Caco-2 (cell line): Measurements from ENCODE around the gene CYB5D1. TPM values are rescaled to one million over a fixed set of nuclear protein-coding genes. Genes with fewer than 3 reads are reported as not detected.

ENCODE experiments used
- BruUV-seq: library from RNA; stranded (reverse); fragments of 400-500 nt; replicated peaks from 2 replicates; lab custom pipeline; 2021; lab: Mats Ljungman, UMichigan
- CTCF ChIA-PET: fragments of 300-600 bp; sonication (Branson Sonifier 250); formaldehyde crosslinking; loops from one replicate; lab custom pipeline; 2022; ENCODE audit warnings: antibody characterized with exemption; lab: Charles Lee
- POLR2A ChIA-PET: fragments of 300-600 bp; sonication (Branson Sonifier 250); formaldehyde crosslinking; loops from one replicate; lab custom pipeline; 2022; ENCODE audit warnings: antibody characterized with exemption; lab: Charles Lee
- DNase-seq, 2 experiments: peaks; one replicate each; pipeline versions ENCODE4 v3.0.0 to v3.0.0-alpha.2; 2020 to 2022
- H3K27me3 ChIP-seq: replicated peaks from 2 replicates; pipeline ENCODE4 v1.6.0; 2011; ENCODE audit warnings: low read length; ENCODE audit not compliant: control insufficient read depth, insufficient read depth
- H3K36me3 ChIP-seq: 2 replicates; pipeline ENCODE4 v1.5.1; 2011; ENCODE audit warnings: low read length; ENCODE audit not compliant: control insufficient read depth, insufficient read depth
- H3K4me1 ChIP-seq: fragments of 250-450 bp; sonication (Bioruptor Pico); 2 replicates; pipeline ENCODE4 v1.5.1; 2020; ENCODE audit warnings: mild to moderate bottlenecking
- H3K4me3 ChIP-seq: 2 replicates; pipeline ENCODE4 v1.5.1; 2011; ENCODE audit warnings: low read depth, mild to moderate bottlenecking, control low read depth, low read length
- H3K9me3 ChIP-seq: fragments of 250-450 bp; sonication (Bioruptor Pico); 2 replicates; pipeline ENCODE4 v1.5.1; 2020; ENCODE audit warnings: mild to moderate bottlenecking, moderate library complexity
- H3K27ac Mint-ChIP-seq: one replicate; pipeline ENCODE4 v1.8.0; 2022; ENCODE audit warnings: mixed read lengths; ENCODE audit not compliant: unreplicated experiment
- H3K27me3 Mint-ChIP-seq: one replicate; pipeline ENCODE4 v1.8.0; 2022; ENCODE audit warnings: mixed read lengths; ENCODE audit not compliant: insufficient read depth, unreplicated experiment
- H3K36me3 Mint-ChIP-seq: one replicate; pipeline ENCODE4 v1.8.0; 2022; ENCODE audit warnings: mild to moderate bottlenecking, mixed read lengths; ENCODE audit not compliant: insufficient read depth, unreplicated experiment
- H3K4me1 Mint-ChIP-seq: one replicate; pipeline ENCODE4 v1.8.0; 2022; ENCODE audit warnings: low read depth, mixed read lengths; ENCODE audit not compliant: unreplicated experiment
- H3K4me3 Mint-ChIP-seq: one replicate; pipeline ENCODE4 v1.8.0; 2022; ENCODE audit warnings: mild to moderate bottlenecking, moderate library complexity, mixed read lengths; ENCODE audit not compliant: unreplicated experiment
- H3K9me3 Mint-ChIP-seq: one replicate; pipeline ENCODE4 v1.8.0; 2022; ENCODE audit warnings: mixed read lengths; ENCODE audit not compliant: unreplicated experiment
- intact Hi-C: fragments of 100-400 bp; cut with micrococcal nuclease; formaldehyde crosslinking; loops from one replicate; pipeline ENCODE4 v1.10.0; 2022; ENCODE audit not compliant: unreplicated experiment
- total RNA-seq: library from RNA; stranded (reverse); gene quantifications from 2 replicates; pipeline ENCODE4 v1.2.3, GENCODE V29; 2022
- TF ChIP-seq, protein P1 (sequence below), 2 experiments: fragments of 200-600 bp in 1 of 2; IDR thresholded peaks; 1 replicate in 1 of 2; 2 replicates in 1 of 2; pipeline versions ENCODE4 v1.5.1 to v1.8.0; 2011 to 2022; ENCODE audit warnings: antibody characterized with exemption in 1 of 2, control low read depth in 1 of 2, inconsistent platforms in 1 of 2, low read depth in 1 of 2, low read length in 1 of 2, mild to moderate bottlenecking in 1 of 2, moderate library complexity in 1 of 2; ENCODE audit not compliant: insufficient read depth in 1 of 2, severe bottlenecking in 1 of 2, unreplicated experiment in 1 of 2

The CYB5D1 gene
- total RNA-seq, 1 experiment from 2014 or later, result 6.1 TPM

DNA sequence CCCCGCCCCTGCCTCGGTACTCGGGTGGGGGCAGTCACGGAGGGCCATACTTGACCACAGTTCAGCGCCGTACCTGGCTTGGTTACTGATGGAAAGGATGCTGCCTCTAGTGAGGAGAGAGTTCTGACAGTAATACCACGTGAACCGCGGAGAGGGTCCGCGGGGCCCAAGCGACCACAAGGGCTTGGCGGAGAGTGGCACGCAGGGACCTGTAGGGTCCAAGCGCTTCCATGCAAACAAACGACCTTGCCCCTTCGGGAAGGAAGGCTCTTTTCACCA is 14.6 kb upstream of the CYB5D1 start:
- CTCF ChIA-PET, result interaction anchor here (0.6 to 1.8 kb wide), 3 partner anchors 14 to 153 kb away, joined by 5 to 7 read pairs (median 5); partner anchors contain the start of gene NAA38
- H3K9me3 Mint-ChIP-seq, result no peaks in the 10 kb centered on the region
- POLR2A ChIA-PET, result interaction anchor here (3.8 kb wide), 1 partner anchor 14 kb away, joined by 27 read pairs; the partner anchor contains the start of genes CYB5D1 and NAA38
- intact Hi-C loops, result loop anchor here (2.0 kb wide), 2 partner anchors 14 to 96 kb away; partner anchors contain the start of gene NAA38
- Histone ChIP-seq H3K36me3 (no peaks in the 10 kb centered on the region; the same call in 1 of the 2 replicates), H3K27me3 (no peaks in the 10 kb centered on the region), H3K4me3 (peak overlapping the region; percentile 68), H3K9me3 (no peaks in the 10 kb centered on the region), H3K4me1 (peaks cover 30% of the 10 kb centered on the region)
- TF ChIP-seq, protein P1, sequence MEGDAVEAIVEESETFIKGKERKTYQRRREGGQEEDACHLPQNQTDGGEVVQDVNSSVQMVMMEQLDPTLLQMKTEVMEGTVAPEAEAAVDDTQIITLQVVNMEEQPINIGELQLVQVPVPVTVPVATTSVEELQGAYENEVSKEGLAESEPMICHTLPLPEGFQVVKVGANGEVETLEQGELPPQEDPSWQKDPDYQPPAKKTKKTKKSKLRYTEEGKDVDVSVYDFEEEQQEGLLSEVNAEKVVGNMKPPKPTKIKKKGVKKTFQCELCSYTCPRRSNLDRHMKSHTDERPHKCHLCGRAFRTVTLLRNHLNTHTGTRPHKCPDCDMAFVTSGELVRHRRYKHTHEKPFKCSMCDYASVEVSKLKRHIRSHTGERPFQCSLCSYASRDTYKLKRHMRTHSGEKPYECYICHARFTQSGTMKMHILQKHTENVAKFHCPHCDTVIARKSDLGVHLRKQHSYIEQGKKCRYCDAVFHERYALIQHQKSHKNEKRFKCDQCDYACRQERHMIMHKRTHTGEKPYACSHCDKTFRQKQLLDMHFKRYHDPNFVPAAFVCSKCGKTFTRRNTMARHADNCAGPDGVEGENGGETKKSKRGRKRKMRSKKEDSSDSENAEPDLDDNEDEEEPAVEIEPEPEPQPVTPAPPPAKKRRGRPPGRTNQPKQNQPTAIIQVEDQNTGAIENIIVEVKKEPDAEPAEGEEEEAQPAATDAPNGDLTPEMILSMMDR (IDR thresholded peaks at IDR 0.05; ENCODE audit: insufficient read depth in 1 of 2, low read depth in 1 of 2, low read length in 1 of 2, severe bottlenecking in 1 of 2, unreplicated experiment in 1 of 2), result no peak
- DNase-seq, result no peak
- H3K27ac Mint-ChIP-seq, result peak overlapping the region; percentile 98
- peak overlapping the region; percentile 82 for H3K4me3 Mint-ChIP-seq
- H3K27me3 Mint-ChIP-seq, result no peaks in the 10 kb centered on the region
- BruUV-seq, result TSS peak; percentile 44
- peaks cover 67% of the 10 kb centered on the region for H3K36me3 Mint-ChIP-seq
- peaks cover 24% of the 10 kb centered on the region for H3K4me1 Mint-ChIP-seq

DNA sequence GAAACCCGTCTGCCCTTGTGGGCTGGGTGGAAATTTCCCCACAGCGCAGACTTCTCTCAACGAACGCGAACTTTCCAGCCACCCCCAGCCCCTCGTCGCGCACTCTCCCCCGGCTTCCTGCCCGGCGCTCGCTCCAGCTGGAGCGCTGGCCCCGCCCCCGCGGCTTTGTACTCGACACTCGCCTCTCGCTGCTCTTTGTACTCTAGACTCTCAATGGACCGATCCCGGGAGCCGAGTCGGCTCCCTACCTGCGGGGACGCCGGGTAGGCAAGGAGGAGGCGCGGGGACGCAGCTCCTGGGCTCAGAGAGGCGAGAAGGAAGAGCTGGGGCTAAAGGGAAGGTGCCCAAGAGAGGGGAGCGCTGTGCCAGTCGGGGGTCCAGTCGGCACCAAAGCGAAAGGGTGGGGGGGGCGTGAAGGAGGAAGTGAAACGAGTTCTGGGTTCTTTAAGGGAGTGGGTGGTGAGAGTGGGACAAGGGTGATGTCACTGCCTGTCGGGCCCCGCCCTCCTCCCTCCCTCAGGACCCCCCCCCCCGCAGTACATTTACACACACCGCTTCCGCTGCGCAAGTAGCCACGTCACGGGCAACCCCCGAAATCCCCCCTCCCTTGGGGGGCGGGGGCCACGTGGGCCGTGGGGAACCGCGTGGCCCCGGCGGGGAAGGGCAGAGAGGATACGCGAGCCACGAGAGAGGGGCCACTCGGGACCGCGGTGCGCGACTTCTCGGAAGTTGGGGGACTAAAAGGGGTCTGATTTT is 14.1 kb upstream of the CYB5D1 start:
- Mint-ChIP-seq H3K36me3 (peaks cover 62% of the 10 kb centered on the region), H3K27ac (peak overlapping the region; percentile 98), H3K4me1 (peaks cover 20% of the 10 kb centered on the region), H3K4me3 (peak overlapping the region; percentile 82), H3K27me3 (no peaks in the 10 kb centered on the region), H3K9me3 (no peaks in the 10 kb centered on the region)
- peak; percentile 79 to 81 for DNase-seq
- Histone ChIP-seq H3K36me3 (no peaks in the 10 kb centered on the region; the same call in 1 of the 2 replicates), H3K27me3 (no peaks in the 10 kb centered on the region), H3K4me3 (peak overlapping the region; percentile 68), H3K9me3 (no peaks in the 10 kb centered on the region), H3K4me1 (peaks cover 26% of the 10 kb centered on the region)
- intact Hi-C loops, result loop anchor here (2.0 kb wide), 2 partner anchors 13 to 97 kb away; partner anchors contain the start of gene NAA38
- TF ChIP-seq, protein P1 (IDR thresholded peaks at IDR 0.05; ENCODE audit: insufficient read depth in 1 of 2, low read depth in 1 of 2, low read length in 1 of 2, severe bottlenecking in 1 of 2, unreplicated experiment in 1 of 2), result no peak
- no TSS peak for BruUV-seq
- ChIA-PET POLR2A (interaction anchor here (3.8 kb wide), 1 partner anchor 13 kb away, joined by 27 read pairs; the partner anchor contains the start of genes CYB5D1 and NAA38), CTCF (interaction anchor here (0.6 to 1.8 kb wide), 3 partner anchors 13 to 152 kb away, joined by 5 to 7 read pairs (median 5); partner anchors contain the start of gene NAA38)
